Measurements from ENCODE around the gene NOSTRIN.

Gene NOSTRIN

DNA sequence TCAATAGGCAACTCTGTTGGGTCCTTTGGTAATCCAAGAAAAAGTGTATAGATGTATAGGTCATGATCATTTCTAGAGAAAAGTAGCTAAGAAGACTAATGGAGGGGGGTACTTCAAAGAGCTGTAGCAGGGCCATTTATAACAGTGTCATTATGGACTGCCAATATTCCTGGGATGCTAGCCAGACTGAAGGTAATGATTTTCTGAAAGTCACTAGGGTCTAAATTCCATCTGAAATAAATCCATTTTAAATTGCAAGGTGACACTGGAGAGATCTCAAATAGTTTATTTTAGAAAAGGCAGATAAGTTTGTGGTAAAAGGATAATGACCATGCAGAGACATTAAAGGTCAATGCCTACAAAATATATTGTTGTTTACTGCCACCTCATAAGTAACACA is 92.3 kb downstream of the NOSTRIN start:
- TF ChIP-seq SIN3A (IDR thresholded peaks at IDR 0.05; ENCODE audit: borderline replicate concordance, insufficient read depth, low read length): no peak
- no peak for TF ChIP-seq TAF1 (IDR thresholded peaks at IDR 0.05; ENCODE audit: borderline replicate concordance, insufficient read depth, low read length)
- no peak for TF ChIP-seq FOXP2 (optimal IDR thresholded peaks at IDR 0.05; ENCODE audit: borderline replicate concordance, extremely low read depth, extremely low read length, insufficient read depth)
- no peak for TF ChIP-seq POLR2AphosphoS5 (IDR thresholded peaks at IDR 0.05; ENCODE audit: low read depth, low read length)
- TF ChIP-seq, protein P1, sequence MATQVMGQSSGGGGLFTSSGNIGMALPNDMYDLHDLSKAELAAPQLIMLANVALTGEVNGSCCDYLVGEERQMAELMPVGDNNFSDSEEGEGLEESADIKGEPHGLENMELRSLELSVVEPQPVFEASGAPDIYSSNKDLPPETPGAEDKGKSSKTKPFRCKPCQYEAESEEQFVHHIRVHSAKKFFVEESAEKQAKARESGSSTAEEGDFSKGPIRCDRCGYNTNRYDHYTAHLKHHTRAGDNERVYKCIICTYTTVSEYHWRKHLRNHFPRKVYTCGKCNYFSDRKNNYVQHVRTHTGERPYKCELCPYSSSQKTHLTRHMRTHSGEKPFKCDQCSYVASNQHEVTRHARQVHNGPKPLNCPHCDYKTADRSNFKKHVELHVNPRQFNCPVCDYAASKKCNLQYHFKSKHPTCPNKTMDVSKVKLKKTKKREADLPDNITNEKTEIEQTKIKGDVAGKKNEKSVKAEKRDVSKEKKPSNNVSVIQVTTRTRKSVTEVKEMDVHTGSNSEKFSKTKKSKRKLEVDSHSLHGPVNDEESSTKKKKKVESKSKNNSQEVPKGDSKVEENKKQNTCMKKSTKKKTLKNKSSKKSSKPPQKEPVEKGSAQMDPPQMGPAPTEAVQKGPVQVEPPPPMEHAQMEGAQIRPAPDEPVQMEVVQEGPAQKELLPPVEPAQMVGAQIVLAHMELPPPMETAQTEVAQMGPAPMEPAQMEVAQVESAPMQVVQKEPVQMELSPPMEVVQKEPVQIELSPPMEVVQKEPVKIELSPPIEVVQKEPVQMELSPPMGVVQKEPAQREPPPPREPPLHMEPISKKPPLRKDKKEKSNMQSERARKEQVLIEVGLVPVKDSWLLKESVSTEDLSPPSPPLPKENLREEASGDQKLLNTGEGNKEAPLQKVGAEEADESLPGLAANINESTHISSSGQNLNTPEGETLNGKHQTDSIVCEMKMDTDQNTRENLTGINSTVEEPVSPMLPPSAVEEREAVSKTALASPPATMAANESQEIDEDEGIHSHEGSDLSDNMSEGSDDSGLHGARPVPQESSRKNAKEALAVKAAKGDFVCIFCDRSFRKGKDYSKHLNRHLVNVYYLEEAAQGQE (IDR thresholded peaks at IDR 0.05; ENCODE audit: insufficient read depth in 1 of 2, low read depth in 2 of 2, low read length in 2 of 2): no peak

DNA sequence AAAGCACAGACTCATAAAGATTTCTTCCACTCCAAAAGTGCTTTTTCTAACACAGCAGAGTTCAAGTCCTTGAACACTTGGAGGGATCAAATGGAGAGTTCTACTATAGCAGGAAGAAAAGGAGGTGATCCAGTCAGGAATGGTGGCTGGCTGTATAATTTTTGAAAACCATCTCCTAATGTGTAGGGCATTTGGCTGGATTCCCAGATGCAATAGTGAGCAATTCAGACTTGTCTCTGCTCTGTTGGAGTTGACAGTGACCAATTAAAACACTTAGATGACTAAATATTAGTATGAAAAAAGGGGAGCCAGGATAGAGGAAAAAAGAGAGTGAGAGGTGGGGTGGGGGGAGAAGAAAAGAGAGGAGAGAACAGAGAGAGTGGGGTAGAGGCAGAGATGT is 93.3 kb downstream of the NOSTRIN start:
- TF ChIP-seq SIN3A (IDR thresholded peaks at IDR 0.05; ENCODE audit: borderline replicate concordance, insufficient read depth, low read length) (no peak), TAF1 (IDR thresholded peaks at IDR 0.05; ENCODE audit: borderline replicate concordance, insufficient read depth, low read length) (no peak), POLR2AphosphoS5 (IDR thresholded peaks at IDR 0.05; ENCODE audit: low read depth, low read length) (no peak), FOXP2 (optimal IDR thresholded peaks at IDR 0.05; ENCODE audit: borderline replicate concordance, extremely low read depth, extremely low read length, insufficient read depth) (no peak)
- TF ChIP-seq, protein P1 (IDR thresholded peaks at IDR 0.05; ENCODE audit: insufficient read depth in 1 of 2, low read depth in 2 of 2, low read length in 2 of 2): no peak

DNA sequence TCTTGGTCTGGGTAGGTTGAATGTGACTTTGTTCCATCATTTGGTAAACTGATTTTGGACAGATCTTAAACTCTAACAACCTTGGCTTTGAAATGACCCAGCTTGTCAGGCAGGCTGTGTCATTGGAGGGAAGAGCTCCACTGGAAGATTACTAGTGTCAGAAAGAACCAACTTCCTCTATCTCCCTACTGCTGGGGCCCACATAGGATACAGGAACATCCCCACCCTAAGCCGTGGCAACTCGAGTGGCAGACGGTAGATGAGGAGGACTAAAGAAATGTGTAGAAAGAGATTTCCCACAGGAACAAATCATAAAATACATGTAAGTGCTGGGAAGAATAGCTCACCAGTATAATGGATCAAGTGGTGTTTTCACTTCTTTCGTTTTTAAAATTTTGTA is 94.3 kb downstream of the NOSTRIN start:
- TF ChIP-seq FOXP2 (optimal IDR thresholded peaks at IDR 0.05; ENCODE audit: borderline replicate concordance, extremely low read depth, extremely low read length, insufficient read depth) (no peak), SIN3A (IDR thresholded peaks at IDR 0.05; ENCODE audit: borderline replicate concordance, insufficient read depth, low read length) (no peak), TAF1 (IDR thresholded peaks at IDR 0.05; ENCODE audit: borderline replicate concordance, insufficient read depth, low read length) (no peak), POLR2AphosphoS5 (IDR thresholded peaks at IDR 0.05; ENCODE audit: low read depth, low read length) (no peak)
- TF ChIP-seq, protein P1 (IDR thresholded peaks at IDR 0.05; ENCODE audit: insufficient read depth in 1 of 2, low read depth in 2 of 2, low read length in 2 of 2): no peak

DNA sequence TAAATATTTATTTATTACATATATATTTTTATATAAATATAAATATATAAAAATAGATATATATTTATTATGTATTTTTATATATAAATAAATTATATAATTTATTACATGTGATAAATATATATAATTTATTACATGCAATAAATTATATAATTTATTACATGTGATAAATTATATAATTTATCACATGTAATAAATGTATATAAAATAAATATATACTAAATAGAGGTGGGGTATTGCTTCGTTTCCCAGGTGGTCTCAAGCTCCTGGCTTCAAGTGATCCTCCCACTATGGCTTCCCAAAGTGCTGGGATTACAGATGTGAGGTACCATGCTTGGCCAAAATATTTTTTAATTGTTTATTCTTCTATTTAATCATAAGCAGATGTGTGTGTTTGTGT is 95.0 kb downstream of the NOSTRIN start:
- TF ChIP-seq POLR2AphosphoS5 (IDR thresholded peaks at IDR 0.05; ENCODE audit: low read depth, low read length) (no peak), FOXP2 (optimal IDR thresholded peaks at IDR 0.05; ENCODE audit: borderline replicate concordance, extremely low read depth, extremely low read length, insufficient read depth) (no peak), SIN3A (IDR thresholded peaks at IDR 0.05; ENCODE audit: borderline replicate concordance, insufficient read depth, low read length) (no peak), TAF1 (IDR thresholded peaks at IDR 0.05; ENCODE audit: borderline replicate concordance, insufficient read depth, low read length) (no peak)
- TF ChIP-seq, protein P1 (IDR thresholded peaks at IDR 0.05; ENCODE audit: insufficient read depth in 1 of 2, low read depth in 2 of 2, low read length in 2 of 2): no peak

DNA sequence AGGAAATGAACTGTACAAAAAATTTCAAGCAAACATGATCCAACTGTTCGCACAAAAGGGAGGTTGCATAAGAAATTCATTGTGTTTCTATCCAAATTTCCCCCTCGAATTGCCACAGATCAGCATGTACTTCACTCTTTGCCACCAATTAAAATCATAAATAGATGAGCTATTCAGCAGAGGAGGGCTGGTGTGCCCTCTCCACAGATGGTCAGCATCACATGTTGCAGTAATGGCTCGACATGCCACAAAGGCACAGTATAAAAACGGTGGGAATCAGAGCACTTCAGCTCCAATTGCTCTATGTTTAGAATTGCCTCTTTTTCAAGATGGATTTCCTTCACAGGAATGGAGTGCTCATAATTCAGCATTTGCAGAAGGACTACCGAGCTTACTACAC is 98.6 kb downstream of the NOSTRIN start, which contains the start of gene G6PC2:
TSS of gene G6PC2 (plus strand) at position 289 of the 400 bp plus-strand sequence. CDS start at position 330, 41 bp downstream.
- TF ChIP-seq FOXP2 (optimal IDR thresholded peaks at IDR 0.05; ENCODE audit: borderline replicate concordance, extremely low read depth, extremely low read length, insufficient read depth): no peak
- TF ChIP-seq, protein P1 (IDR thresholded peaks at IDR 0.05; ENCODE audit: insufficient read depth in 1 of 2, low read depth in 2 of 2, low read length in 2 of 2): no peak
- no peak for TF ChIP-seq POLR2AphosphoS5 (IDR thresholded peaks at IDR 0.05; ENCODE audit: low read depth, low read length)
- no peak for TF ChIP-seq TAF1 (IDR thresholded peaks at IDR 0.05; ENCODE audit: borderline replicate concordance, insufficient read depth, low read length)
- no peak for TF ChIP-seq SIN3A (IDR thresholded peaks at IDR 0.05; ENCODE audit: borderline replicate concordance, insufficient read depth, low read length)

Measured in PFSK-1 (cell line).